HG03521 (cell line): ENCODE measurements around the gene GPR37L1.

Source experiments
- ATAC-seq: cut with Tn5 transposase; IDR thresholded peaks from one replicate; pipeline ENCODE4 v1.9.1; 2021; ENCODE audit warnings: mild to moderate bottlenecking, moderate library complexity; ENCODE audit not compliant: unreplicated experiment

The GPR37L1 gene, protein sequence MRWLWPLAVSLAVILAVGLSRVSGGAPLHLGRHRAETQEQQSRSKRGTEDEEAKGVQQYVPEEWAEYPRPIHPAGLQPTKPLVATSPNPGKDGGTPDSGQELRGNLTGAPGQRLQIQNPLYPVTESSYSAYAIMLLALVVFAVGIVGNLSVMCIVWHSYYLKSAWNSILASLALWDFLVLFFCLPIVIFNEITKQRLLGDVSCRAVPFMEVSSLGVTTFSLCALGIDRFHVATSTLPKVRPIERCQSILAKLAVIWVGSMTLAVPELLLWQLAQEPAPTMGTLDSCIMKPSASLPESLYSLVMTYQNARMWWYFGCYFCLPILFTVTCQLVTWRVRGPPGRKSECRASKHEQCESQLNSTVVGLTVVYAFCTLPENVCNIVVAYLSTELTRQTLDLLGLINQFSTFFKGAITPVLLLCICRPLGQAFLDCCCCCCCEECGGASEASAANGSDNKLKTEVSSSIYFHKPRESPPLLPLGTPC

DNA sequence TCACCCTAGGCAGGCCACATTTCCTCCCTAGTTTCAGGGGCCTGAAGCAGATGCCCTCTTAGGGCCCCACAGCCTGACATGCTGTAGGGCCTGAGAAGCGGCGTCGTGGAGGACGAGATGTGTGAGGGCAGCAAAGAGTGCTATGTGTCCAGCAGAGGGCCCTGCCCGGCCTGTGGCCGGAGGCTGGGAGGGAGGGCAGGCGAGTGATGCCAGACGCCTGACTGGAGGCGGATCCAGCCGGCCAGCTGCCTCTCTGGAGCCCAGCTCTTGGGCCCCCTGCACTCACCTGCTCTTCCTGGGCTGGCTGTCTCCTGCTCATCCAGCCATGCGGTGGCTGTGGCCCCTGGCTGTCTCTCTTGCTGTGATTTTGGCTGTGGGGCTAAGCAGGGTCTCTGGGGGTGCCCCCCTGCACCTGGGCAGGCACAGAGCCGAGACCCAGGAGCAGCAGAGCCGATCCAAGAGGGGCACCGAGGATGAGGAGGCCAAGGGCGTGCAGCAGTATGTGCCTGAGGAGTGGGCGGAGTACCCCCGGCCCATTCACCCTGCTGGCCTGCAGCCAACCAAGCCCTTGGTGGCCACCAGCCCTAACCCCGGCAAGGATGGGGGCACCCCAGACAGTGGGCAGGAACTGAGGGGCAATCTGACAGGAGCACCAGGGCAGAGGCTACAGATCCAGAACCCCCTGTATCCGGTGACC, at the start of gene GPR37L1:
TSS of gene GPR37L1 (plus strand) at position 279 of the 697 bp plus-strand sequence. CDS start at position 326, 47 bp downstream.
- ATAC-seq, result no peak

DNA sequence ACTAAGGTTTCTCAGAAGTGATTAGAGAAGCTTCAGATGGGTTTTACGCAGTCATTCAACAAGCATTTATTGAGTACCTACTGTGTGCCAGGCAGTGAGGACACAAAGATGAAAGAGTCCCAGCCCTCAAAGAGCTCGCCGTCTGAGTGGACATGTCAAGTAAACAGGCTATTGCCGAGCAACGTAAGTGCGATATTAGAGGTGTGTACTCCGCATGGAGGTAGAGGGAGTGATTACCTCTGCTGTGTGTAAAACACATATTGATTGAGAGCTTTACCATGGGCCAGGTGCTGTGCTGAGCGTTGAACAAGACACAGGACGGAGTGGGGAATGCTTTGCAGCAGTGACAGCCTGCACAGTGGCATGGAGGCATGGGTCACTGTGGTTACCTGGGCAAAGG, 49.5 kb upstream of the GPR37L1 start:
- no peak for ATAC-seq

DNA sequence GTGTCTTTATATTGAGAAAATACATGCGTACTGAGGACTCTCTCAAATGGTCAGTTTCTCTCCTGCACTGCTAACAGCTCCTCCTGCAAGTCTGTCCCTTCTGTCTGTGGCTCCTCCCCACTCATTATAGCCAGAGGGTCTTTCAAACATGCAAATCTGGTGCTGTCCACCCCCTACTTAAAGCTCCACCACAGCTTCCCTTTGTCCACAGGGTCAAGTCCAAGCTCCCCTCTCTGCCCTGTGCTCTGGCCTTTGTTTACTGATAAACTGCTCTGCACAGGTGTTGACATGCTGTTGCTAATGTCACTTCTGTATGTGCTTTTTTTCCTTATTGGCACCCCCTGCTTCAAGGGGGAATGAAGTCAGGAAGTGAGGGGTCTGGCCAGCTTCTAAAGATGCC, 47.7 kb upstream of the GPR37L1 start:
- ATAC-seq, result no peak

DNA sequence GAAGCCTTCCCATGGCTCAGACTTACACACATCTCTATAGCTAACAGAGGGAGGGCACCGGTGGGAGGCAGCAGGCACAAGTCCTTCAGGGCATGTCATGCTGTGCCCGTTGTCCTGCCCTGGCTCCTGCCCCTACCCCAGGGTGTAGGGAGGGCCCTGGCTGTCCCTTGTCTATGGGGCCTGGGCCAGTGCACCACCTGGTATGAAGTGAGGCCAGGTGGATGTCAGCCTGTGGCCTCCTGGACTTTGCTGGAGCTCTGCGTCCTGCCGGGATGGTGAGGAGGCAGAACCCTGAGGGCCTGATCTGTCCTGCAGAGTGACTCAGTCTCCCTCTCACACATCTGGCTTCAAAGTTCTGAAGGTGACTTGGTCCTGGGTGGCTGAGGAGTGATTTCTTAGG, 47.3 kb upstream of the GPR37L1 start:
- no peak for ATAC-seq

DNA sequence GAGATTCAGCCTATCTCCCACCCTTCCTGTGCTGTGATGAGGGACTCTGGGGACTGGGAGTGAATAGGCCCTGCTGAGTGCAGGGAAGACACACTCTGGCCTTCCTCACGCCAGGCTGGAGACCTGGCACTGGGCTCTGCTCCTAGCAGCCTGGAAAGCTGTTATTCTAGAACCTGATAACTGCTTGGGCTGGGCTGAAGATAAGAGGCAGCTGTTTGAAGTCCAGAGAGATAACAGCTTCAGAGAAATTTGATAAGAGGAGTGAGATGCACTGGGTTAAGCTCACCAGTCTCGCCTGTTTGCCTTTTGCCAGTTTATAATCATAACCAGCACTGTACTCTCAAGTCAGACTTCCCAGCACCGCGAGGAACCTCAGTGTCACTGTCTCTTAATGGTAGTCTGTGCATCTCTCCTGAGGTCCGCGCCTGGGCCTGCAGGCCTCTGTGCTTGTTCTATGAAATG, 46.6 kb upstream of the GPR37L1 start:
- ATAC-seq, result no peak

DNA sequence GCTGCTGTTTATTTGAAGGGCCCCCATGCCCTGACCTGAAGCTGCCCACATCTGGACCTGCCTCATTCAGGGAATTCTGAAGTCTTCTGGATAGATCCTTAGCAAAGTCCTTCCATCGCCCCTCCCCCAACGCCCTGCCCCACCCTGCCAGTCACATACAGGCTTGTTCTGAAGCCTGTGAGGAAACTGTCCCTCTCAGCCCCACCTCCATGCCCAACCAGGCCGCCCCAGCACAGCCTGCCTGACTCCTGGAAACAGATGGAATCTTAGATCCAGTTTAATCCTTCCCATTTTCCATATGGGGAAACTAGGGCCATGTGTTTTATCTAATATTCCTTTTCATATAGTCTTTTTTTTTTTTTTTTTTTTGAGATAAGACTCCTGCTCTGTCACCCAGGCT, 44.5 kb upstream of the GPR37L1 start:
- no peak for ATAC-seq

DNA sequence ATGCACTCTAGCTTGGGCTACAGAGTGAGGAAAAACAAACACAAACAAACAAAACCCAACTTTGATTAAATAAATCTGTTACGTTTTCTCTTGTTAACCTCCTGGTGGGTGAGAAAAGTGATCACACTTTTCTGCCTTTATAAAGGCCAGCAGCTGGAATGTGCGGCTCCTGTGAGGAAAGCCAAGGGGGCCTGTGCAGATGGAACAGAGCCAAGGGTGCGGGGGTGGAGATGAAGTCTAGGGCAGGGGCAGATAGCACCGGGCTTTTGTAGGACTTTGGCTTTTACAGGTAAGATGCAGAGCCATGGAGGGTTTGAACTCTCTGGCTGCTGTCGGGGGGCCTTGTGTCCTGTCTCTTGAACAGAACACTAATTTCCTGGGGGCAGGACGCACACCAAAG, 40.7 kb upstream of the GPR37L1 start:
- ATAC-seq, result no peak

DNA sequence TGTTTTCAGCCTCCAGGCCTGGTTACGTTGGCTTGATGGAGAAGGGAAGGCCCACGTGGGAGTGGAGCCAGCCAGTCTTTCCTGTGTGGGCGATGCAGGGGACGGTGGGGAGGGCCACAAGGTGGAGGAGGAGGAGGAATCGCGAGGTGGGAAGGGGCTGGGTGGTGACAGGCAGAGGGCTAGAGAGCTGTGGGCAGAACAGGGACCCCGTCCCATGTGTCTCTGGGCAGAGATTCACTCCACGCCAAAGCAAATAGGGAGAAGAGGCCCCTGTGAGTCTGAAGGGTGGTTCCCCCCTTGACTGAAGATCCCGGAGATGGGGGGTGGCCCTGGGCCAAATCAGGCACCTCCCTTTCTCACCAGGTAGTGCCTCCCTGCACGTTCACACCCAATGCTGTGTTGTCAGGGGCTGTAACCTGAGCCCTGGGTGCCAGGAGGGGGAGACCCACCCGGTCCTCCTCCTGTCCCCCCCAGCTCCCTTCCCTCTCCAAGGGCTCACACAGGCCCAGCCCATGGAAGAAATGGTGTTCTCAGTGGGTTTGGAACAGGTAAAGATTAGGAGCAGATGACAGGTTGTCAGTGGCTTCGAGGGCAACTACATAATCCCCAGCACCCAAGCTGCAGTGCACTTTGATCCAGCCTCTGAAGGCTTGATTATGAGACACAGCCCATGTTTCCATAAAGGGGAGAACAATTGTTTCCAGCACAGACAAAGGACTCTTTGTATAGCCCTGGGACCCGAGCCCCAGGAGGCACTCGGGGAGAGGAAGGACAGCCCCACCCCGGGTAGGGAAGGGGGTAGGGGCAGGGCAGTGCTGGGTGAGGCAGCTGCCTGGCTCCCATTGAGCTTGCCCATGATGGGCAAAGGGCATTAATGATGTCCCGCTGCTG, 37.7 kb upstream of the GPR37L1 start:
- ATAC-seq, result no peak

DNA sequence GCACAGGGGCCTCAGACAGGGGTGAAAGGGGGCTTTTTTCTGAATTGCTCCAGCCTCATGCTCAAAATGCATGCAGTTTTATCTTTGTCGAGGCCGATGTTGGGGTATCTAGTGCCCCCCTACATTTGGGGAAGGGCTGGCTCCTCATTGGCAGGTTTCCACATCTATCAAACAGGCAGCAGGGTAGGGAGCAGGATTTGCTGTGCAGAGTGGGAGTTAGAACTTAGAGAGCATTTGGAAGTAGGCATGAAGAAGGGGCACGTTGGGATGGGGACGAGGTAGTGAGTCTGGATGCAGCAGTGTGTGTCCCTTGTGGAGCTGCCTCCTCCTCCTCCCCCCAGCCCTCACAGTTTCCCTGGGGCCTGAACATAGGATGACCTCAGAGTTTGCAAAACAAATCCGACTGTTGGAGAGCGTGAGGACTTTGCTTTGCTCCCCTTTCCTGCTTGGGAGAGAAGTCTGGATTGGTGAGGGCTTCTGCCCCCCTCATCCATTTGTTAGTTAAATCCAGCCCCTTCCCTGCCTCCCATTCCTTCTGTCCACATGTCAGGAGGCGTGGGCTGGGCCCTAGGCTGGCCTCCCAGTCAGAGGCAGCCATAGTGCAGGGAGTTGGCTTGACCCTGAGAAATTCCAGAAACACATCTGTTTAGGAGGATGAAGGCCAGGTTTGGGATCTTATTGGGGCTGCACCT, 36.9 kb upstream of the GPR37L1 start:
- no peak for ATAC-seq

DNA sequence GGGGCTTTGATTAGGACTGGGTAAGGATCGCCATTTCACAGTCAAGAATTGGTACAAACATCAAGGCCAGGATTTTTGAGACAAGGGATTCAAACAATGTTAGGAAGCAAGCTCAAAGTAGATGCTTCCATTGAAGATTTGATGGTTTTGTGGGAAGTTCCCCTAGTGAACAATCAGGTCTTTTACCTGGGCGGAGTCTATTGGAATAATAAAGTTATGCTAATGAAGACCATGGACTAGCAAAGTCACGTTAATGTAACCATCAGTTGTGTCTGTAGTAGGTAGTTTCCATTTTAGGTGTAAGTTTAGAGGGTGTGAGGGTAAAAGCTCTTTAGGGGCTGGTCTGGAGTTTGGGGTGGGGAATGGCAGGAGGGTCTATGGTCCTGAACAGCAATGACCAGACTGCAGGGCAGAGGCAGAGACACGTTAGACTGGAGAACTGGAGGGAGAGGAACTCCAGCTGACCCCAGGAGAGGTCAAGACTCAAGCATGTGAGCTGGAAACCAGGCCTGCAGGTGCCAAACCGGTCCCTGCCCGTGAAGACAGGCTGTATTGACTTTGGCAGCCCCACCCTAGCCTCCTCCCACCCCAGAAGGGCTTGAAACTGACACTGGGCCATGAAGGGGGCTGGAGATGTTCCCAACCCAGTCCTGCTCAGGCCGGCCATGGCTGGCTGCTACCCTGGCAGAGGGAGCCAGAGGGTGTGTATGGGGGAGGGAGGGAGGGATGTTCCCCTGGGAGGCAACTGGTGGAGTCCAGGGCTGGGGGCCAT, 36.0 kb upstream of the GPR37L1 start:
- ATAC-seq, result no peak

DNA sequence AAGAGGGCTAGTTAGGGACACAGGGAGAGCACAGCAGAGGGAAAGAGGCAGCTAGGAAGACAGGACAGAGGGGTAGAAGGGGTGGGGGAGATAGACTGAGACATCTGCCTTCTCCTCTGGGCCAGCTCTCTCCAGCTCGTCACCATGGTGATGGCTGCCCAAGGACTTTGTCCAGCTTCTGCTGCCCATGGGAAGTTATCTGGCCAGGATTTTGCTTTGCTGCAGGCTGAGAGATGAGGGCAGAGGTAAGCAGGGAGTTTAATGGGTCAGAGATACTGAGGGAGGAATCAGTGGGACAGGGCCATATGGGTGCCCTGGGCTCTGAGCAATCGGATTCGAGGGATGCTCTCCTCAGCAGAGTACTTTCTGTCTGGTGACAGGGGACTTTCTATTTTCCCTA, 34.5 kb upstream of the GPR37L1 start:
- ATAC-seq, result no peak

DNA sequence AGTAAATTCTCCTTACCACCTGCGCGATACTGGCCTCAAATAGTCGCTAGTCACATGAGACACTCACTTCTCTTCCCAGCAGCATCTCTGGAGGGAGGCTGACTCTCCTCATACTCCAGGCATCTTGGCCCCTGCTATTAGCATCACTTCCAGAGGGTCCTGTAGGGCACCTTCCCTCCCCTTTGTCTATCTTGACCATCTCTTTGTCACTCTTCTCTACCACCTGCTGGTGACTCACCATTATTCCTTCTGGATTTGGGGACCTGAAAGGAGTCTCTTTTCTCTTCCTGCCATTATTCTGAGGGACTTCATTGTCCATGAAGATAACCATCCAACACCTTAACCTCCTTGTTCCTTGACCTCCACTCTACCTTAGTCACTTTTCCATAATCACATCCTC, 31.7 kb upstream of the GPR37L1 start:
- no peak for ATAC-seq

DNA sequence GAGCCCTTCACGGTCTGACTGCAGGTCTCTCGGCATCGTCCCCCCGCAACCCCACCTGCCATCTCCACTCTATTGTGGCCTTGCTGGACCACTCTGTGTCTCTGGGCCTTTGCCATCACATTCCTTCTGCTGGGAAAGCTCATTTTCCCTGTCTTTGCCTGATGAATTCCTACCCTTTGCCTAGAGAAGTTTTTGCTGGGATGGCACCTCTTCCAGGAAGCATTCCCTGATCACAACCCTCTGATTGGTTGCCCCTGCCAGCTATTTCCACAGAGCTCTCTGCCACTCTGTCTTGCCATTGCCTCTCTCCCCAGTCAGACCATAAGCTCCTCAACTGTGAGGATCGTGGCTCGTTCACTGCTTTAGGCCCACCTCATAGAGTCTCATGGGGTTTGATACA, 28.9 kb upstream of the GPR37L1 start:
- ATAC-seq, result no peak

DNA sequence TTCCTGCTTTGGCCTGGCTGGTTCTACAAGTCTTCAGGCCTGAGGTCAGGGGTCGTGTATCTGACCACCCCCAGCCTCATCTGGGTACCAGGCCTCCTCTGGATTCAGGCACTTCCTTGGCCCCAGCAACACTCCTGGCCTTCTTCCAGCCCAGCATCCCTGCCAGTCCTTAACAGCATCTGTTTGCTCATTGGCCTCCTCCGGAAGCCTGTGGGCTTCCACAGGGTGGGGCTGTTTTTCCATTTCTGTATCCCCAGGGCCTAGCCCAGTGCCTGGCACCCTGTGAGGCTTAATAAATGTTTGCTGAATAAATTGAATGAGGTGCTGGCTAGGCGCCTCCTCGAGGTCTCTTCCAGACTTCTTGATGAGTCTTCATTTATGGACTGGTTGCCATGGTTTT, 21.5 kb upstream of the GPR37L1 start:
- ATAC-seq, result no peak

DNA sequence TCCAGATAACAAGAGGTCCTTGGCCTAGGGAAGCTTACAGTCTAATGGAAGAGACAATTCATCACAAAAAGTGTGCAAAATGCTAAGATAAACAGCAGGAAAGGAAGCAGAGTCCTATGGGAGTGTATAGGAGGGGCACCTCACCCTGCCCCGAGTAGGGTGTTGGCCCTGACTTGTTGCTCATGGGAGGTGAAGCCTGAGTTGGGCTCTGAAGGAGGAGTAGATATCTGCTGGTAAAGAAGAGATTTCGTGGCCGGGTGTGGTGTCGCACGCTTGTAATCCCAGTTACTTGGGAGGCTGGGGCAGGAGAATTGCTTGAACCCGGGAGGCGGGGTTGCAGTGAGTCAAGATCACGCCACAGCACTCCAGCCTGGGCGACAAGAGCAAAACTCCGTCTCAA, 18.6 kb upstream of the GPR37L1 start:
- ATAC-seq, result no peak

DNA sequence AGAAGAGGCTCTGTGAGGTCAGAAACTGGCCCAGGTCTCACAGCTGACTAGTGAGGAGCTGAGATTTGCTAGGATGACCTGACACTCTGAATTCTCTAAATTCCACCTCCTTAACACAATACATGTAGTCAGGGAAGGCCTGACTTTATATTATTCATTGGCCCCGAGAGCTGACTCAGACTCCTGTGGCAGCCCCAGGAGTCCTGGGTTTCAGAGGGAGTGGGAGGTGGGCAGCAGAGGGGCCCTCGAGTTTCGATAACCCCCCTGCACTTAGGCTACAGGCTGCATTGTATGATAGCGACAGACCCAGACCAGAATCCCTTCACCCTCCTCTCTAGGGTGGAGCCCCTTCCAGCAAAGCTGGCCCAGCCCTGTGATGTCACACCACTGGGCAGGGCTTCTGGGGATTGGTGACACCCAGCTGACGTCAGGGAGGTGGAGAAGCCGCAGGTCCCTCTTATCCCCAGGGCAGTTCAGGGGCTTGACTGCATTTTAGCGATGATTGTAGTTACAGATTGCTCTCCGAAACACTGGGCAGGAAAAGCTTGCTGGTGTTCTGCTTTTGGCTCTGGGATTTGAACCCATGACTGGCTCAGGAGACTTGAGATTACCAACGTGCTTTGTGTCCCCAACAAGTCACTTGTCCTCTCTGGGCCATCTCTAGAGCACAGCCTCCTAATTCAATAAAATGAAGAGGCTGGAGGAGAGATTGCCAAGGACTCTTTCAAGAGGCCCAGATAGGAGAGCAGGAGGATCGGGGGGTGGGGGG, 17.0 kb upstream of the GPR37L1 start:
- ATAC-seq, result no peak

DNA sequence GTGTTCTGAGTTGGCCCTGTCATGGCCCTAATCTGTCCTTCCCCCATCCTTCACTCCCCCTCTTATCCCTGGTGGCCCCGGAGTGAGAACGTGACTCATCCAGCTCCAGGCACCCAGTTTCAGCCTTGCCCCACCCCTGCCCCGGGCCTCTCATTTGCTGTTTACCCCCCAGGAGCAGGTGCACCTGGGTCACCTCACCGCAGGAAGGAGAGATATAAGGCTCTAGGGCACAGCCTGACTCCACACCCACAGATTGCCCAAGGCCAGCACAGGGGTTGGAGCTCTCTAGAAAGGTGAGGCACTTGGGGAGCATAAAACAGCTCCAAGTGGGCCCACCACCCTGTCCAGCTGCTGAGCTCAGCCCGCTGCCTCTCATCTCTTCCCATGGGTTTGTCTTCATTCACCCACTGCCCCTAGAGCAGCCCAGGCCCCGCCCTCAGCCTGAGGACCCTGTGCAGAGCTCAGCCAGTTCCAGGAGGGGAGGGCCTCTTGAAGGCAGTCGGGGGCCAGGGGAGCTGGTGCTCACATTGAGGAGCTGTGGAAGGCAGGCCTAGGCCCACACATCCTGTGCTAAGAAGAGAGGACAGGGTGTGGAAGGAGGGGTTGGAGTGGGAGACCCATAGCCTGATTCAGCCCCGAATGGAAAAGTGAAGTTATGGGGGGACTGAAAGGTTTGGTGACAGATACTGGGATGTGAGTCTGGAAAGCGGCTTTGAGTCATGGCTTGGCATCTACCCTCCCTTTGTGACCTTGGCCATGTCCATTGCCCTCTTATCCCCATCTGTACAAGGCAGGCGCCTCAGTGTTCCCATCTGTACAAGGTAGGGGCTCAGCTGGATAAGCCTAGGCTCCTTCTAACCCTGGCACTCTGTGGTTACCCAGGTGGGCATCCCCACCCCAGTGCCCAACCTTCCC, 16.1 kb upstream of the GPR37L1 start:
- ATAC-seq, result no peak

DNA sequence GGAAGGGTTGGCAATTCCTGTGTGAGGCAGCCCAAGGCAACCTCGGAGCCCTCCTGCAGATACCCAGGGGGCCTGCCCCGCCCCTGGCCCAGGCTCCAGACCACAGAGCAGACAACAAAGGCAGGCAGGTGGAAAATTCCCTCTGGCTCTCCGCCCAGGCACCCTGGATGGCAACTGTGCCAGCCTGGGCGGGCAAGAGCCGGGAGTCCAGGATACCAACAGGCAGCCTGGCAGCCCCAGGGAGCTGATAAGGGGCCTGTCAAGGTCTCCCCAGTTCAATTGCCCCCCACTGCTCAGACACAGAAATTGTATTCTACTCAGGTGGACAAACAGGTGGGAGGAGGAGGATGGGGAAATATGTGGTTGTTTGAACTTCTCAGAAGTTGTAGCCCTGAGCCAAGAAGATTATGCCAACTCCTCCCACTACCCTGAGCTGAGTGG, 15.4 kb upstream of the GPR37L1 start:
- no peak for ATAC-seq
